MM.1S (cell line): ENCODE results near the gene ATG5.

Source experiments
- EZH2 ChIP-seq: fragments of 300-600 bp; sonication (generic); optimal IDR thresholded peaks from 2 replicates; pipeline ENCODE3; 2017; ENCODE audit warnings: low read depth, mild to moderate bottlenecking, antibody characterized with exemption, low read length, mixed read lengths
- EZH2phosphoT487 ChIP-seq: fragments of 300-600 bp; sonication (generic); IDR thresholded peaks from 2 replicates; pipeline ENCODE4 v1.6.1; 2018; ENCODE audit warnings: antibody characterized with exemption, low read length
- TF ChIP-seq, protein P1 (sequence below): fragments of 300-600 bp; sonication (generic); IDR thresholded peaks from 2 replicates; pipeline ENCODE4 v1.5.1; 2016; ENCODE audit warnings: antibody characterized with exemption, low read length, mixed read lengths

DNA sequence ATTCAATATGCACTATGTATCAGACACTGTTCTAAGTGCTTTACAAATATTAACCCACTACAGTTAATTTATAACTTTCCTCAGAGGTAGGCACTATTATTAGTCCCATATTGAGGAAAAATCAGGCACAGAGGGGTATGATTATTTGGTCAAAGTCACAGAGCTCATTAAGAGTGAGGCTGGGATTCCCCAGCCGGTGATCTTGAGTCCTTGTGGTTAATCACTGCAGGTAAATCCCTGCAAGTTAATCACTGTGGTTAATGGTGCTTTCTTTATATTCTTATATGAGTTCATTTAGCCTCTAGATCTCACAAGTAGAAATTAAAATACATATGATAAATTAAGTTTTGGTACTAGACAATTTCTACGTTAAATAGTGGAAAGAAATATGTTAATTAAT is 44.2 kb upstream of the ATG5 start:
- TF ChIP-seq, protein P1, sequence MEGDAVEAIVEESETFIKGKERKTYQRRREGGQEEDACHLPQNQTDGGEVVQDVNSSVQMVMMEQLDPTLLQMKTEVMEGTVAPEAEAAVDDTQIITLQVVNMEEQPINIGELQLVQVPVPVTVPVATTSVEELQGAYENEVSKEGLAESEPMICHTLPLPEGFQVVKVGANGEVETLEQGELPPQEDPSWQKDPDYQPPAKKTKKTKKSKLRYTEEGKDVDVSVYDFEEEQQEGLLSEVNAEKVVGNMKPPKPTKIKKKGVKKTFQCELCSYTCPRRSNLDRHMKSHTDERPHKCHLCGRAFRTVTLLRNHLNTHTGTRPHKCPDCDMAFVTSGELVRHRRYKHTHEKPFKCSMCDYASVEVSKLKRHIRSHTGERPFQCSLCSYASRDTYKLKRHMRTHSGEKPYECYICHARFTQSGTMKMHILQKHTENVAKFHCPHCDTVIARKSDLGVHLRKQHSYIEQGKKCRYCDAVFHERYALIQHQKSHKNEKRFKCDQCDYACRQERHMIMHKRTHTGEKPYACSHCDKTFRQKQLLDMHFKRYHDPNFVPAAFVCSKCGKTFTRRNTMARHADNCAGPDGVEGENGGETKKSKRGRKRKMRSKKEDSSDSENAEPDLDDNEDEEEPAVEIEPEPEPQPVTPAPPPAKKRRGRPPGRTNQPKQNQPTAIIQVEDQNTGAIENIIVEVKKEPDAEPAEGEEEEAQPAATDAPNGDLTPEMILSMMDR: no peak
- TF ChIP-seq EZH2 (no peak), EZH2phosphoT487 (no peak)
